A172 (cell line): Measurements from ENCODE around the gene SDK2. TPM values are rescaled to one million over a fixed set of nuclear protein-coding genes. Genes with fewer than 3 reads are reported as not detected.
A peak's percentile ranks its signal among the peaks of the same experiment; 100 is the strongest.

ENCODE experiments used
- DNase-seq: peaks from one replicate; pipeline ENCODE4 v3.0.0-alpha.2; 2015; ENCODE audit warnings: low spot score
- total RNA-seq: library from RNA; depleted of rRNA; stranded (reverse); fragments of >200 nt; shearing (Covaris generic); gene quantifications from 2 replicates; pipeline ENCODE4 v1.2.3, GENCODE V29; 2014

Gene SDK2
- total RNA-seq, 1 experiment from 2014 or later = 0.69 TPM

DNA sequence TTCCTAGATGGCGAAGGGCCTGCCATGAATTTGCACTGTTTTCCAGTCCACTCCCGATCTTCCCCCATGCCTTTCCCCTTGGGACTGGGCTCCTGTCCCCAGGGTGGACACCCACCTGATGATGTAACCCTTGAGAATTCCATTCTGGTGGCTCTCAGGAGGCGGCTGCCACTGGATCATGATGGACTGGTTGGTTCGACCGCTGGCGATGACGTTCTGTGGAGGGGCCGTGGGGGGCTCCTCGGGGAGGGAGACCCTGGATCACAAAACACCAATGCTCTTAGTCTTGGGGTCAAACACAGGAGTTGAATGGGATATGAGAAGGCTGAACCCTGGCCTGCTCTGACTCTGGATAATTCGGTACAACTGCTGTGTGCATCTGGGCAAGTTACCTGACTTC lies 225.2 kb downstream of the SDK2 start:
- DNase-seq = no peak

GRCh38 chr17:73415782-73416181 lies 228.5 kb downstream of the SDK2 start:
- no peak for DNase-seq

- DNase-seq = no peak
These were observed 229.9 kb downstream of the SDK2 start for GRCh38 chr17:73414171-73414955.

GRCh38 chr17:73412914-73413313 lies 231.3 kb downstream of the SDK2 start:
- DNase-seq = no peak

GRCh38 chr17:73411313-73411747 lies 232.9 kb downstream of the SDK2 start:
- no peak for DNase-seq

DNA sequence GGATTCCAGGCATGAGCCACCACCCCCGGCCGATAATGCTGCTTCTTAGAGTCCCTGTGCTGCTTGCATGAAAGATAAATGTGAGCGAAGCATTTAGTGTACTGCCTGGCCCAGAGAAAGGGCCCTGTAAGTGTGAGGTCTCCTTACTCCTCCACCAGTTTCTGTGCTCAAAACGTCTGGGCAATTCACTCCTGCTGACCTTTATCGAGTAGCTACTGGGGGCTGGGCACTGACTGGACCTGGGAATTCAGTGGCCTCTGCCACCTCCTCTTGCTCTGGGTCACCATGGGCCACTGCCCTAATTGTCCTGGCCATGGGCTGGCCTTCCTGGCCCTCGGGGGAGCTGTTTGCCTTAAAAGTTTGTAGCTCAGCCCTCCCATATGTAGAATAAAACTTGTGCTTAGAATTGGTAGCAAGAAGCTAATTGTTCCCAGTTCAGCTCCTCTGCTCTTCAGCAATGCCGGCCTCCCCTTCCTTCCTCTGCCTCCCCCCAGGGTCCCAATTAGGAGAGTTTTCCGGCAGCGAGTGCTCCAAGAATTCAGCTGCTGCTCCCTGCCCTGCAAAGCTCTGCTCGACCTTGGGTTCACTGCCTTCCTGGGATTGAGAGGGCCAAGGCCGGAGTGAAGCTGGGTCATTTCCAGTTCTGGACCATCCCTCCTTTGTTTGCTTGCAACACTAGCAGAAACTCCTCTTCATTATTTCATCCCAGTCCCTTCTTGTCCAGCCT lies 233.5 kb downstream of the SDK2 start:
- no peak for DNase-seq

DNA sequence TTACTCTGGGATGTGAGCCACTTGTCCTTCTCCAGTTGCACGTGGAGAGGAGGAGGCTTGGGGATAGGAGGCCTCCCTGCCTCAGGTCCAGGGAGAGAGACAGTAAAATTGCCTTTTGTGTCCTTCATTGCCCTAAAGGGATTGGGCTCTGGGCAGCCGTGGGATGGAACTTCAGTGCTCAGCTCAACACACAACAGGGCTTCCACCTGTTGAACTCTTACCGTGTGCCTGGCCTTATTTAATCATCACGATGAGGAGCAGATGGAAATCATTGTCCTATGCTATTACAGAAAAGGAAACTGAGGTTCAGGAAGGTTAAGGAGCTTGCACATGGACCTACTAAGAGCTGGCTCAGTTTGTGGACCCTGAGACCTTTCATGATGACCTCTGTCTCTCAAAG lies 240.0 kb downstream of the SDK2 start:
- no peak for DNase-seq

DNA sequence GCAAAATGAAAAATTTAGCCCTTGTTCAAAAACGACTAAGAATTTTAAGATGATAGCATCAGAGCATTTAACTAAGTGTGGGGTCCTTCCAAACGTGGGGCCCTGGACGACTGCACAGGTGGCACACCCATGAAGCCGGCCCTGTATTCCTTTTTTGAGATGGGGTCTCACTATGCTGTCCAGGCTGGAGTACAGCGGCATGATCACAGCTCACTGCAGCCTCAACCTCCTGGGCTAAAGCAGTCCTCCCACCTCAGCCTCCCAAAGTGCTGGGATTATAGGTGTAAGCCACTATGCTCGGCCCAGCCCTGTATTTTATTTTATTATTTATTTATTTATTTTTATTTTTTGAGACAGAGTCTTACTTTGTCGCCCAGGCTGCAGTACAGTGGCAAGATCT lies 241.8 kb downstream of the SDK2 start:
- DNase-seq = no peak

- no peak for DNase-seq
These were observed 242.3 kb downstream of the SDK2 start for GRCh38 chr17:73401911-73402310.

DNA sequence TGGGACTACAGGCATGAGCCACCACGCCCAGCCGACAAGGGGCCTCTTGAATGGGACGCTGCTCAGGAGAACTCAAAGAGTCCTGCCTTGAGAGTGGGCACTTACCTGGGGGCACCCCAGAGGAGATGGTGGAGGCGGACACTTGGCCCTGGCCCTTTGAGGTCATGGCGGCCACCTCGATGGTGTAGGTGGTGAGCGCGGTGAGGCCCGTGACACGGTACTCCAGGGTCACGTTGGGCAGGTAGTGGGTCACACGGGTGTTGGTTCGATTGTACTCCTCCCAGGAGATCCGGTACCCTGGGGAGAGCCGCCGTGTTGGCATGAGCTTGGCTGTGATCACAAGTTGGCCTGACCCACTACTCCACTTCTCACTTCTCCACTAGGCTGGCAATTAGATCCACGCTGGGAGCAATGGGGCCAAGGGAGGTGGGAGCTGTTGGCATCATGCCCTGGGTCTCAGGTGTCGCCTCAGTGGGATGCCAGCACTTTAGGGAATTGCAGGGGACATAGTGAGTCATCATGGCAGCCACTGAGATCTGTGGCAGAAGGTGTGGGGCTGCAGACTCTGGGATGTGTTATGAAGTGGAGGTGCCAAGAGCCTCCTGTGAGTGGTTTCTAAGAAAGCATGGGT lies 243.2 kb downstream of the SDK2 start:
- DNase-seq = no peak

- no peak for DNase-seq
These were observed 245.2 kb downstream of the SDK2 start for GRCh38 chr17:73399056-73399455.

DNA sequence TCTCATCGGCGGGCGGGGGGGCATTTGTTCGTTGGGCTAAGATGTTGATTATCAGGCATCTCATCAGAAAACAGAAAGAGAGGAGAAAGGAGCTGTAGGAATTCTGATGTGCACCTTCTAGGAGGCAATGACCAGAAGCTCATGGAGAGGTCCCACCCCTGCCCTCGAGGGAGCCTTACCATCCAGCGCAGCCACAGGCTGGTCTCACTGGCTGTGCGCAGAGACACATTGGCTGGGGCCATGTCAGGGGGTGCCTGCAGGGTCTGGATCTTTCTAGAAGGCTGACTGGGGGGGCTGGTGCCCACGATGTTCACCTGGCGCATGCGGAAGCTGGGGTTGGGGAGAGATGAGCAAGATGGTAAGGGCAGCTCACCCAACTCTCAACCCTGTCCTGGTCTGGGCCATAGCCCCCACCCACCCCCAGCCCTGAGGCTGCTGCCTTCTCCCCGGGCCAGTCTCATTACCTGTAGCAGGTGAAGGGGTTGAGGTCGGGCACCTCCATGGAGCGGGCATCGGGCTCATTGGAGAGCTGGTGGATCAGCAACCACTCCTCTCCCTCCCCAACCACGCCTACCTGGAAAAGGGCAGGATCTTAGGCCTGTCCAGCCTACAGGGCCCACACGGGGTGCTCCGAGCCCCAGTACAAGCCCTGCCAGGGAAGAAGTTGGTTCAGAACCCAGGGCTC lies 246.2 kb downstream of the SDK2 start:
- DNase-seq = no peak

- no peak for DNase-seq
These were observed 246.9 kb downstream of the SDK2 start for GRCh38 chr17:73397278-73397826.

- no peak for DNase-seq
These were observed 247.6 kb downstream of the SDK2 start for GRCh38 chr17:73396431-73397277.

DNA sequence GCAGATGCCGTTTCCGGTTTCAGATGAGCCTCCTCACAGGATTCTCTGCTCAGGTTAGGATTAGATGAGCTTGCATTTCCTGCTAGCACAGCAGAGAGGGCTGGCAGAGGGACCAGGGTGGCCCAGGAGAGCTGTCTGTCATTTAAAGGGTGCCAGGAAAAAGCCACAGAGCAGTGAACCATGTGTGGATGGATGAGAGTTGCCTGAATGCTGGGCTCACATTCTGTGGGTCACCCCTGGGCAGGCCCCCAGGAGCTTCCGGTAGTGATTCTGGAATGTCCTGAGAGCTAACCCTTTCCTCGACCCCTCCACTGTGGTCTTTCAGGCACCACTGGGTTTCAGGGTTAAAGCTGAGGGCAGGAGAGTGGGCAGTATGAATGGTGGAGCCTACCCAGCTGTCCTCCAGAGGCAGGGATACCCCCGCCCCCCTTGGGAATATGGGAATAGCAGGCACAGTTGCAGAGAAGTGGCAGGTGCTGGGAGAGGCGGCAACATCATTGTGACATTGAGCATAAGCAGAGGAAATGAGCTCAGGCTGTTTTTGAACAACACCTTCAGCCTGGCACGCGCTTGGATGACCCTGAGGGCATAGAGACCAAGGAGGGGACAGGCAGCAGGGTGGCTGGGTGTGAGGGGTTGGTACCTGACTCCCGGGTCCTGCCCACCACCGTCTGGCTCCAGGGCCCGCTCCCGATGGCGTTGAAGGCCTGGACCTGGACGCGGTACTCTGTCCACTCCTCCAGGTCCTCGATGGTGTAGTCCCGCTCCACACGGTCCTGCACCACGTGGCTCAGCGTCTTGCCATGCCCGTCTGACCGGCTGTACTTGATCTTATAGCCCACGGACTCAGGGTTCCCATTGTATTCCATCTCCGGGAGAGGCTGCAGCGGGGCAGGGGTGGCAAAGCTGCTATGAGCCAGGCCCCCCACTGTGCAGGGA lies 249.5 kb downstream of the SDK2 start:
- DNase-seq = no peak

DNA sequence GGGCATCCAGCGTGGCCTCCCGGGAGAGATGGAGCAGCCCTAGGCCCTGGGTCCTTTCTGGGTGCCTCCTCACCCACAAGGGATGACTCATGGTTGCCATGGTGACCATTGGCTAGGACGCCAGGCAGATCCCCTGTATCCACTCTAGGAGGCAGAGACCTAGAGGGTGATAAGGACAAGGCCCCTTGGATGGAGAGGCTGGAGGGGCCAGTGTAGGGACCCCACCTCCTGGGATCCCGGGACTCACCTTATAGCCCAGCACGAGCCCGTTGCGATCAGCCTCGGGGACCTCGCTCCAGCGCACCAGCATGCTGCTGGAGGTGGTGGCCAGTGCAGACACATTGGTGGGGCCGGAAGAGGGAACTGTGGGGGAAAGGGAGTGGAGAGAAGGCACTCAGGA lies 250.3 kb downstream of the SDK2 start:
- peak; percentile 62 for DNase-seq

GRCh38 chr17:73393381-73393780 lies 250.9 kb downstream of the SDK2 start:
- no peak for DNase-seq

DNA sequence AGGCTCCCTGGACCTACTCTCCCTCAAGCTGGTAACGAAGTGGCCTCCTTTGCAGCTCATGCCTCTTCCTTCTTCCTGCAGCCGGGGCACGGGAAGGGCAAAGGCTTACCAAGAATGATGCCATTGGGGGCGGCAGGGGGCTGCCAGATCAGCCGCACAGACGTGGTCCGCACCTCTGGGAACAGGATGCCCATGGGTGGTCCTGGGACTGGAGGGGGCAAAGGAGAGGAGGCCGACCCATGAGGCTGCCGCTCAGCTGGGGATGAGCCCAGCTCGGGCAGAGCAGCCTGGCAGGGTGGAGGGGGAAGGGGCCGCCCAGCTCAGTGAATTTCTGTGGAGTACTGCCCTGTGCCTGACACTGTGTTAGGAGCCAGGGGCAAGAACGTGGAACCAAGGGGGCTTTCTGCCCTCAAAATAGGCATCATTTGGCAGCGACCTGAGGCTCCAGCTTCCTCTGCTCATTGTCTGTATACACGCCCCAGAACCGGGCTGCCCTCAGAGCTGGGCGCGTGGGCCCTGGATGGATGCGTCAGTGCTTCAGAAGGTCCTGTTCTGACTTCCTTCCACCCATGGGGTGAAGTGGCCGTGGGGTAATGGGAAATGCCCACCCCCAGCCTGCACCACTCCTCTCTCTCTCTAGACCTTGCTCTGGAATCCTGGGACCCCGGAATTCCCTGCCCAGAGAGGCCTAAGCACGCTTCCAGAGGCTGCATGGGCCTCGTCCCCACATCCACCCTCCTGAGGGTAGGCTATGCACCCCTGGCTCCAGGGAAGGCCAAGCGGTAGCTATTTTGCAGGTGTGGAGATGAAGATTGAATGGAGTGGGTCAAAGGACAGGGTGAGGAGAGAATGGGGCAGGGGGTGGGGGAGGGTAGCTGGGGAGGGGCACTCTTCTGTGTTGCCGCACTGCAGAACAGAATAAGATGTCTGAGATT lies 252.6 kb downstream of the SDK2 start:
- DNase-seq = no peak

DNA sequence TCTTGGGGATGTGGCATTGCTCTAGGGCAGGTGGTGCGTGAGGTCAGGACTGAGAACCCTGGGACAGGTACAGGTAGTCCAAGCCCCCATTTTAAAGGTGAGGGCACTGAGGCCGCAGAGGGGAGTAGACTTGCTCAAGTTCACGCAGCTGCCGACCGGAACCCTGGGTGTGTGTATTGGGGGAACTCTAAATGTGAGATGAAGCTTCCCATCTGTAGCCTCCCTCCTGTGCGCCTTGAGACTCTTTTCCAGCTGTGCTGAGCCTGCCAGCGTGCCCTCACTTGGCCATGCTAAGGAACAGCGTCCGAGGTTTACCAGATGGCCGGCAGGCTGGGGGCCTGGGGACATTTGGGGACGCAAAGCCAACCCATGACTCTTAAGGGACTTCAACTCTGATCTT lies 253.4 kb downstream of the SDK2 start:
- no peak for DNase-seq
